H9 (cell line): ENCODE data around the gene SNRNP40. TPM values are rescaled to one million over a fixed set of nuclear protein-coding genes. Genes with fewer than 3 reads are reported as not detected.
"Not testable (repeated sequence)": the region's sequence is repeated elsewhere in the genome, so short reads cannot be mapped to it uniquely, and the experiment has no call there.

Experiments
- DNase-seq: peaks from one replicate; pipeline ENCODE4 v3.0.0-alpha.2; 2017
- H2AFZ ChIP-seq: one replicate; pipeline ENCODE4 v1.6.1; 2013; ENCODE audit warnings: mild to moderate bottlenecking, low read length, control low read depth, moderate library complexity
- H2AK5ac ChIP-seq: 2 replicates; pipeline ENCODE4 v1.6.1; 2013; ENCODE audit warnings: low read length, control low read depth, mixed read lengths; ENCODE audit not compliant: insufficient read length
- H2BK120ac ChIP-seq: one replicate; pipeline ENCODE4 v1.6.1; 2013; ENCODE audit warnings: low read depth, mild to moderate bottlenecking, low read length, control low read depth, inconsistent platforms; ENCODE audit not compliant: poor library complexity, severe bottlenecking
- H2BK12ac ChIP-seq: 2 replicates; pipeline ENCODE4 v1.6.1; 2013; ENCODE audit warnings: low read length, control low read depth, mixed read lengths, low read depth; ENCODE audit not compliant: insufficient read length
- H2BK15ac ChIP-seq: 2 replicates; pipeline ENCODE4 v1.6.1; 2013; ENCODE audit warnings: low read depth, low read length, control low read depth
- H2BK20ac ChIP-seq: one replicate; pipeline ENCODE4 v1.6.1; 2013; ENCODE audit warnings: low read depth, mild to moderate bottlenecking, low read length, control low read depth, inconsistent platforms; ENCODE audit not compliant: poor library complexity, severe bottlenecking
- H2BK5ac ChIP-seq: 2 replicates; pipeline ENCODE4 v1.6.1; 2013; ENCODE audit warnings: low read length, control low read depth, mixed read lengths; ENCODE audit not compliant: insufficient read length
- H3K14ac ChIP-seq: 2 replicates; pipeline ENCODE4 v1.6.1; 2013; ENCODE audit warnings: low read length, control low read depth; ENCODE audit not compliant: insufficient read depth
- H3K18ac ChIP-seq: 2 replicates; pipeline ENCODE4 v1.6.1; 2013; ENCODE audit warnings: low read depth, mild to moderate bottlenecking, mixed read lengths, low read length, control low read depth; ENCODE audit not compliant: insufficient read length
- H3K23ac ChIP-seq: 2 replicates; pipeline ENCODE4 v1.6.1; 2013; ENCODE audit warnings: low read length, control low read depth, mixed read lengths, low read depth; ENCODE audit not compliant: insufficient read length
- H3K23me2 ChIP-seq: 2 replicates; pipeline ENCODE4 v1.6.1; 2013; ENCODE audit warnings: low read depth, mild to moderate bottlenecking, mixed read lengths, low read length, control low read depth; ENCODE audit not compliant: insufficient read length, poor library complexity, severe bottlenecking
- H3K27ac ChIP-seq: 2 replicates; pipeline ENCODE4 v1.5.1; 2013; ENCODE audit warnings: low read length, control low read depth, mixed read lengths, low read depth; ENCODE audit not compliant: insufficient read length
- H3K27me3 ChIP-seq: 2 replicates; pipeline ENCODE4 v1.6.1; 2013; ENCODE audit warnings: low read length, control low read depth, inconsistent platforms; ENCODE audit not compliant: insufficient read depth
- H3K4ac ChIP-seq: 2 replicates; pipeline ENCODE4 v1.6.1; 2013; ENCODE audit warnings: low read depth, mild to moderate bottlenecking, control low read depth, inconsistent platforms, low read length, moderate library complexity
- H3K4me1 ChIP-seq: 2 replicates; pipeline ENCODE4 v1.6.1; 2013; ENCODE audit warnings: low read length, control low read depth, inconsistent platforms; ENCODE audit not compliant: insufficient read depth
- H3K4me2 ChIP-seq: 2 replicates; pipeline ENCODE4 v1.6.1; 2013; ENCODE audit warnings: low read length, control low read depth, mixed read lengths; ENCODE audit not compliant: insufficient read length, insufficient read depth
- H3K56ac ChIP-seq: 2 replicates; pipeline ENCODE4 v1.6.1; 2013; ENCODE audit warnings: low read depth, mild to moderate bottlenecking, mixed read lengths, low read length, control low read depth; ENCODE audit not compliant: insufficient read length
- H3K79me1 ChIP-seq: 2 replicates; pipeline ENCODE4 v1.6.1; 2013; ENCODE audit warnings: low read depth, mild to moderate bottlenecking, moderate library complexity, low read length, control low read depth, inconsistent platforms; ENCODE audit not compliant: insufficient read depth, poor library complexity, severe bottlenecking
- H3K79me2 ChIP-seq: 2 replicates; pipeline ENCODE4 v1.6.1; 2013; ENCODE audit warnings: low read length, control low read depth, inconsistent platforms; ENCODE audit not compliant: insufficient read depth
- H3K9ac ChIP-seq: 2 replicates; pipeline ENCODE4 v1.6.1; 2013; ENCODE audit warnings: low read length, control low read depth, mixed read lengths; ENCODE audit not compliant: insufficient read length; ENCODE audit errors: extremely low read depth
- H3K9me3 ChIP-seq: one replicate; pipeline ENCODE4 v1.6.1; 2013; ENCODE audit warnings: low read depth, low read length, inconsistent platforms; ENCODE audit not compliant: control insufficient read depth
- H3T11ph ChIP-seq: one replicate; pipeline ENCODE4 v1.6.1; 2013; ENCODE audit warnings: mild to moderate bottlenecking, low read length, control low read depth, inconsistent platforms
- H4K20me1 ChIP-seq: one replicate; pipeline ENCODE4 v1.6.1; 2013; ENCODE audit not compliant: control insufficient read depth, insufficient read length, insufficient read depth
- H4K5ac ChIP-seq: 2 replicates; pipeline ENCODE4 v1.6.1; 2013; ENCODE audit warnings: low read depth, mild to moderate bottlenecking, mixed read lengths, low read length, control low read depth; ENCODE audit not compliant: insufficient read length
- H4K8ac ChIP-seq: replicated peaks from 2 replicates; pipeline ENCODE4 v1.6.1; 2013; ENCODE audit warnings: low read length, control low read depth, mixed read lengths, low read depth; ENCODE audit not compliant: insufficient read length
- H4K91ac ChIP-seq: 2 replicates; pipeline ENCODE4 v1.6.1; 2013; ENCODE audit warnings: low read depth, mild to moderate bottlenecking, moderate library complexity, mixed read lengths, low read length, control low read depth; ENCODE audit not compliant: insufficient read length
- H3K27ac Mint-ChIP-seq, 3 experiments: 2 replicates in 2 of 3; 3 replicates in 1 of 3; pipeline ENCODE4 v1.8.0; 2020 to 2021; ENCODE audit warnings: mixed read lengths in 3 of 3, mild to moderate bottlenecking in 1 of 3, moderate library complexity in 1 of 3
- H3K27me3 Mint-ChIP-seq: 2 replicates; pipeline ENCODE4 v1.8.0; 2021; ENCODE audit warnings: low read depth, mild to moderate bottlenecking, moderate library complexity, mixed read lengths
- H3K36me3 Mint-ChIP-seq, 3 experiments: 2 replicates in 2 of 3; 3 replicates in 1 of 3; pipeline ENCODE4 v1.8.0; 2020 to 2021; ENCODE audit warnings: low read depth in 3 of 3, mixed read lengths in 3 of 3; ENCODE audit not compliant: insufficient read depth in 1 of 3
- H3K4me1 Mint-ChIP-seq, 2 experiments: 2 replicates each; pipeline ENCODE4 v1.8.0; 2020; ENCODE audit warnings: mixed read lengths in 2 of 2
- H3K4me3 Mint-ChIP-seq, 2 experiments: 2 replicates in 1 of 2; 3 replicates in 1 of 2; pipeline ENCODE4 v1.8.0; 2020 to 2021; ENCODE audit warnings: mild to moderate bottlenecking in 2 of 2, mixed read lengths in 2 of 2, moderate library complexity in 1 of 2
- H3K9me3 Mint-ChIP-seq, 2 experiments: 2 replicates in 1 of 2; 3 replicates in 1 of 2; pipeline ENCODE4 v1.8.0; 2020; ENCODE audit warnings: mild to moderate bottlenecking in 2 of 2, mixed read lengths in 2 of 2, moderate library complexity in 1 of 2
- CTCF ChIP-seq: fragments of 200-600 bp; sonication (generic); conservative IDR thresholded peaks from 3 replicates; pipeline ENCODE4 v1.8.0; 2021; ENCODE audit warnings: antibody characterized with exemption, mild to moderate bottlenecking
- WGBS: extraction: QIAGEN DNeasy Blood & Tissue Kit; methylation state at CpG from one replicate; pipeline ENCODE4 v1.1.7; 2013; ENCODE audit warnings: missing lambda C conversion rate, low lambda C conversion rate, mixed read lengths; ENCODE audit not compliant: insufficient read length; ENCODE audit errors: extremely low coverage; 5-methylcytosine and 5-hydroxymethylcytosine counted together
- total RNA-seq: library from RNA; stranded (reverse); gene quantifications from 2 replicates; pipeline ENCODE4 v1.2.1, GENCODE V29; 2021

Gene SNRNP40
- total RNA-seq, 1 experiment from 2014 or later: 132 TPM

GRCh38 chr1:31289021-31289420 lies 7.6 kb downstream of the SNRNP40 start:
- Histone ChIP-seq H4K20me1 (no peaks in the 10 kb centered on the region), H2BK120ac (no peak overlapping the region), H3K56ac (no peak overlapping the region), H3K9ac (no peak overlapping the region), H3K23ac (no peak overlapping the region), H3K4me2 (no peak overlapping the region), H2BK12ac (no peak overlapping the region), H2AK5ac (no peak overlapping the region), H3K4ac (no peak overlapping the region), H2BK15ac (no peak overlapping the region), H3T11ph (no peak overlapping the region), H3K4me1 (no peaks in the 10 kb centered on the region), H3K9me3 (no peaks in the 10 kb centered on the region), H4K91ac (no peak overlapping the region), H4K8ac (no peak overlapping the region), H3K27me3 (no peaks in the 10 kb centered on the region), H2BK5ac (no peak overlapping the region), H2AFZ (no peak overlapping the region), H3K79me2 (no peaks in the 10 kb centered on the region), H2BK20ac (no peak overlapping the region), H3K79me1 (no peaks in the 10 kb centered on the region), H4K5ac (no peak overlapping the region), H3K18ac (no peak overlapping the region), H3K14ac (no peak overlapping the region), H3K27ac (no peak overlapping the region), H3K23me2 (no peaks in the 10 kb centered on the region)
- no peaks in the 10 kb centered on the region for H3K9me3 Mint-ChIP-seq
- H3K27me3 Mint-ChIP-seq: no peaks in the 10 kb centered on the region
- no peak for DNase-seq
- H3K4me3 Mint-ChIP-seq: no peak overlapping the region
- no peak overlapping the region for H3K27ac Mint-ChIP-seq
- H3K4me1 Mint-ChIP-seq: no peaks in the 10 kb centered on the region
- no peak for TF ChIP-seq CTCF
- peaks cover 43 to 90% (median 77%) of the 10 kb centered on the region in 3 experiments; a peak in 6 of 7 replicates for H3K36me3 Mint-ChIP-seq
- no CpG with 5 or more reads among the region's 4 CpGs for WGBS

- peaks cover 42 to 92% (median 76%) of the 10 kb centered on the region in 3 experiments; a peak in 6 of 7 replicates for H3K36me3 Mint-ChIP-seq
- H3K23me2 ChIP-seq: not testable (repeated sequence)
Measured at GRCh38 chr1:31287791-31288190, 8.8 kb downstream of the SNRNP40 start.

More at GRCh38 chr1:31287791-31288190, 8.8 kb downstream of the SNRNP40 start:
- not testable (repeated sequence) for DNase-seq, H3K27ac Mint-ChIP-seq, H3K79me2 ChIP-seq, H2BK120ac ChIP-seq, H4K5ac ChIP-seq, H3K27me3 Mint-ChIP-seq, H2BK5ac ChIP-seq, H4K91ac ChIP-seq, H3K27ac ChIP-seq, H3K56ac ChIP-seq, H3K23ac ChIP-seq, H3K79me1 ChIP-seq, H3K4ac ChIP-seq, H3K4me1 ChIP-seq, H3K9me3 ChIP-seq, H4K8ac ChIP-seq, H4K20me1 ChIP-seq, H3K4me2 ChIP-seq, H3K14ac ChIP-seq, H2BK15ac ChIP-seq, H2BK20ac ChIP-seq, H3T11ph ChIP-seq, H3K27me3 ChIP-seq, H3K18ac ChIP-seq, H2AFZ ChIP-seq, H2AK5ac ChIP-seq, H3K4me3 Mint-ChIP-seq, H2BK12ac ChIP-seq, H3K9me3 Mint-ChIP-seq, H3K4me1 Mint-ChIP-seq, H3K9ac ChIP-seq
- WGBS: no CpG with 5 or more reads among the region's 4 CpGs
